ENCODE measurements around the gene RBM26. TPM values are rescaled to one million over a fixed set of nuclear protein-coding genes. Genes with fewer than 3 reads are reported as not detected.
"Not testable (repeated sequence)": the region's sequence is repeated elsewhere in the genome, so short reads cannot be mapped to it uniquely, and the experiment has no call there.

The RBM26 gene
- total RNA-seq, 1 donor from 2014 or later: 42.0 TPM

GRCh38 chr13:79359064-79359463, 47.0 kb downstream of the RBM26 start:
- intact Hi-C loops (cut with DNase I): no loop called here
- ATAC-seq (no peak), DNase-seq (no peak)
- no peak overlapping the region for H3K27ac ChIP-seq
- TF ChIP-seq, protein P1, sequence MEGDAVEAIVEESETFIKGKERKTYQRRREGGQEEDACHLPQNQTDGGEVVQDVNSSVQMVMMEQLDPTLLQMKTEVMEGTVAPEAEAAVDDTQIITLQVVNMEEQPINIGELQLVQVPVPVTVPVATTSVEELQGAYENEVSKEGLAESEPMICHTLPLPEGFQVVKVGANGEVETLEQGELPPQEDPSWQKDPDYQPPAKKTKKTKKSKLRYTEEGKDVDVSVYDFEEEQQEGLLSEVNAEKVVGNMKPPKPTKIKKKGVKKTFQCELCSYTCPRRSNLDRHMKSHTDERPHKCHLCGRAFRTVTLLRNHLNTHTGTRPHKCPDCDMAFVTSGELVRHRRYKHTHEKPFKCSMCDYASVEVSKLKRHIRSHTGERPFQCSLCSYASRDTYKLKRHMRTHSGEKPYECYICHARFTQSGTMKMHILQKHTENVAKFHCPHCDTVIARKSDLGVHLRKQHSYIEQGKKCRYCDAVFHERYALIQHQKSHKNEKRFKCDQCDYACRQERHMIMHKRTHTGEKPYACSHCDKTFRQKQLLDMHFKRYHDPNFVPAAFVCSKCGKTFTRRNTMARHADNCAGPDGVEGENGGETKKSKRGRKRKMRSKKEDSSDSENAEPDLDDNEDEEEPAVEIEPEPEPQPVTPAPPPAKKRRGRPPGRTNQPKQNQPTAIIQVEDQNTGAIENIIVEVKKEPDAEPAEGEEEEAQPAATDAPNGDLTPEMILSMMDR (IDR thresholded peaks at IDR 0.05): no peak
- peaks cover 93% of the 10 kb centered on the region for H3K36me3 ChIP-seq
- no peaks in the 10 kb centered on the region for H3K9me3 ChIP-seq
- no peaks in the 10 kb centered on the region for H3K4me1 ChIP-seq
- H3K27me3 ChIP-seq: no peaks in the 10 kb centered on the region
- H3K4me3 ChIP-seq: no peak overlapping the region

- intact Hi-C loops (cut with DNase I): no loop called here
- TF ChIP-seq, protein P1 (IDR thresholded peaks at IDR 0.05): no peak
- Histone ChIP-seq H3K36me3 (peaks cover 70% of the 10 kb centered on the region), H3K9me3 (no peaks in the 10 kb centered on the region), H3K27me3 (no peaks in the 10 kb centered on the region), H3K27ac (no peak overlapping the region), H3K4me1 (no peaks in the 10 kb centered on the region), H3K4me3 (no peak overlapping the region)
- DNase-seq (no peak), ATAC-seq (peak; percentile 78)
These were observed 51.8 kb downstream of the RBM26 start for GRCh38 chr13:79354285-79354684.

GRCh38 chr13:79353693-79354092, 52.4 kb downstream of the RBM26 start:
- intact Hi-C loops (cut with DNase I): no loop called here
- no peak overlapping the region for H3K27ac ChIP-seq
- H3K36me3 ChIP-seq: peaks cover 64% of the 10 kb centered on the region
- TF ChIP-seq, protein P1 (IDR thresholded peaks at IDR 0.05): no peak
- H3K27me3 ChIP-seq: no peaks in the 10 kb centered on the region
- DNase-seq (no peak), ATAC-seq (no peak)
- no peaks in the 10 kb centered on the region for H3K4me1 ChIP-seq
- no peaks in the 10 kb centered on the region for H3K9me3 ChIP-seq
- H3K4me3 ChIP-seq: no peak overlapping the region

- Histone ChIP-seq H3K4me3 (no peak overlapping the region), H3K36me3 (peaks cover 51% of the 10 kb centered on the region), H3K4me1 (no peaks in the 10 kb centered on the region), H3K27me3 (no peaks in the 10 kb centered on the region), H3K9me3 (no peaks in the 10 kb centered on the region), H3K27ac (no peak overlapping the region)
- intact Hi-C loops (cut with DNase I): no loop called here
- TF ChIP-seq, protein P1 (IDR thresholded peaks at IDR 0.05): no peak
- DNase-seq (no peak), ATAC-seq (no peak)
These were observed 53.9 kb downstream of the RBM26 start for GRCh38 chr13:79352107-79352506.

DNA sequence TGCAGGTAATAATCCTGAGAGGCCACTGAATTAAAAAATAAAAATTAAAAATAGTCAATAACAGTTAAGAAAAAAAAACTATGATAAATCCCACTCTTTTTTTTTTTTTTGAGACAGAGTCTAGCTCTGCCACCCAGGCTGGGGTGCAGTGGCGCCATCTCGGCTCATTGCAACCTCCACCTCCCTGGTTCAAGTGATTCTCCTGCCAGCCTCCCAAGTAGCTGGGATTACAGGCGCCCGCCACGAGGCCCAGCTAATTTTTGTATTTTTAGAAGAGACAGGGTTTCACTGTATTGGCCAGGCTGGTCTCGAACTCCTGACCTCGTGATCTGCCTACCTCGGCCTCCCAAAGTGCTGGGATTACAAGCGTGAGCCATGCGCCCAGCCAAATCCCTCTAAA, 56.4 kb downstream of the RBM26 start:
- H3K27ac ChIP-seq; H3K27me3 ChIP-seq; H3K9me3 ChIP-seq; DNase-seq; H3K4me1 ChIP-seq; H3K4me3 ChIP-seq; intact Hi-C loops (cut with DNase I); ATAC-seq: not testable (repeated sequence)
- peaks cover 50% of the 10 kb centered on the region for H3K36me3 ChIP-seq

DNA sequence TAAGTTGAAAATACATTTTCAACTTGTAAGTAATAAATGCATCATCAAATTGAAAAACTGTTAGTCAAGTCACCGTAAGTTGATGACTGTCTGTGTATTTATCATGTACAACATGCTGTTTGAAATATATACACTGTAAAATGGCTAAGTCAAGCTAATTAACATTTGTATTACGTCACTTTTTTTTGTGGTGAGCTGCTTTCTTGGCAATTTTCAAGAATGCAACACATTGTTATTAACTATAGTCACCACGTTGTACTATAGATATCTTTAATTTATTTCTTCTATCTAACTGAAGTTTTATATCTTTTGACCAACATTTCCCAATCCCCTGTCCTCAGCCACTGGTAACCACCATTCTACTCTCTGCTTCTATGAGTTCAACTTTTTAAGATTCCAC, 57.0 kb downstream of the RBM26 start:
- TF ChIP-seq, protein P1 (IDR thresholded peaks at IDR 0.05): no peak

More for the DNA sequence above, 57.0 kb downstream of the RBM26 start:
- intact Hi-C loops (cut with DNase I): no loop called here
- H3K9me3 ChIP-seq: no peaks in the 10 kb centered on the region
- no peak overlapping the region for H3K4me3 ChIP-seq
- no peaks in the 10 kb centered on the region for H3K4me1 ChIP-seq
- peaks cover 50% of the 10 kb centered on the region for H3K36me3 ChIP-seq
- H3K27ac ChIP-seq: no peak overlapping the region
- ATAC-seq (no peak), DNase-seq (no peak)
- no peaks in the 10 kb centered on the region for H3K27me3 ChIP-seq

Data from upper lobe of right lung (tissue), 1 donor.